K562 (cell line): ENCODE results near the gene DNAH5.

Source experiments
- CTCF ChIP-seq, 3 experiments: IDR thresholded peaks in 2 of 3; conservative IDR thresholded peaks in 1 of 3; 2 replicates each; pipeline ENCODE4 v1.5.1; 2011 to 2012; ENCODE audit warnings: low read length in 3 of 3, mild to moderate bottlenecking in 3 of 3, control low read depth in 2 of 3, improper control_type of control experiment in 1 of 3, inconsistent platforms in 1 of 3, low read depth in 1 of 3, mixed read lengths in 1 of 3, moderate library complexity in 1 of 3; ENCODE audit not compliant: insufficient read depth in 2 of 3
- GABPA ChIP-seq: fragments of 200-800 bp; sonication (Bioruptor generic); conservative IDR thresholded peaks from 2 replicates; pipeline ENCODE4 v1.6.1; 2016; ENCODE audit warnings: low read depth, missing genetic modification characterization, missing compliant biosample characterization
- GTF2F1 ChIP-seq: IDR thresholded peaks from 2 replicates; pipeline ENCODE4 v1.6.1; 2011; ENCODE audit warnings: low read depth, low read length, improper control_type of control experiment
- MEF2D ChIP-seq: conservative IDR thresholded peaks from 2 replicates; pipeline ENCODE4 v1.6.1; 2016; ENCODE audit warnings: low read depth, missing genetic modification characterization, missing compliant biosample characterization
- MTA3 ChIP-seq: fragments of 450-650 bp; formaldehyde crosslinking; IDR thresholded peaks from 2 replicates; pipeline ENCODE4 v1.6.1; 2017; ENCODE audit warnings: mild to moderate bottlenecking, borderline replicate concordance
- MXI1 ChIP-seq: IDR thresholded peaks from 2 replicates; pipeline ENCODE4 v1.6.1; 2011; ENCODE audit warnings: low read depth, mild to moderate bottlenecking, improper control_type of control experiment, low read length
- POLR2AphosphoS5 ChIP-seq: IDR thresholded peaks from 2 replicates; pipeline ENCODE4 v1.6.1; 2011; ENCODE audit warnings: mild to moderate bottlenecking, low read depth, low read length, moderate library complexity; ENCODE audit not compliant: control insufficient read depth, insufficient read depth
- SIN3B ChIP-seq: fragments of 450-650 bp; IDR thresholded peaks from 2 replicates; pipeline ENCODE4 v1.6.1; 2017; ENCODE audit warnings: low read depth, mild to moderate bottlenecking, moderate library complexity
- SMARCB1 ChIP-seq: IDR thresholded peaks from 2 replicates; pipeline ENCODE4 v1.6.1; 2011; ENCODE audit warnings: improper control_type of control experiment, low read depth; ENCODE audit not compliant: insufficient read length
- TAF1 ChIP-seq: IDR thresholded peaks from 2 replicates; pipeline ENCODE4 v1.6.1; 2011; ENCODE audit warnings: mild to moderate bottlenecking, low read length, moderate library complexity; ENCODE audit not compliant: insufficient read depth, control insufficient read depth, severe bottlenecking; ENCODE audit errors: extremely low read depth
- TBP ChIP-seq: optimal IDR thresholded peaks from 2 replicates; pipeline ENCODE3; 2011; ENCODE audit warnings: low read depth, low read length, improper control_type of control experiment
- TF ChIP-seq, protein P1 (sequence below): sonication (generic); formaldehyde crosslinking; IDR thresholded peaks from 2 replicates; pipeline ENCODE4 v1.8.1; 2023; ENCODE audit warnings: mild to moderate bottlenecking, missing genetic modification reagents

DNA sequence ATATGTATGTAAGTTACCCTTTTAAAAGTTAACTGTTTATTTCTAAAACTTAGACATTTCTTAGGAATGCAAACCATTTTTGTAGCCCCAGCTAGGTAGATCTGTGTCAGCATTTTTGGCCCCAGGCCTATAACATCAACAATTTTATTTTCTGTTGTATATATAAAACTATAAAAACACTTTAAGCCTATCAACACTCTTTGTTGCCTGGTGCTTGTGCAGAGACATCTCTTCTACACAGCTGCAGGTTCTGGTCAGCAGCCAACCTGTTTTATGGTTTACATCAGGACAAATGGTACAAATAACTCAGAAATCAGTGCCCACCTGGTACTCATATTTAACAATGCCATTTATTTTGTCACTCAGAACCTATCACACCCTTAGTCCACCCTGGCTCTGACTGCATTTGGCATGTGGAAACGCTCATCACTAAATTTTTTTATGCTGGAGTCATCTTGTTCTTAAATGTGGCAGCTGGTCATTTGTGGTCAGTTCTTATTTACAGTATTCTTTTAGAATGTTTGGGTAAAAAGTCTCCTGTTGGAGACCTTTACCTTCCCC, 173.4 kb downstream of the DNAH5 start:
- TF ChIP-seq MTA3 (no peak), CTCF (IDR thresholded peaks at IDR 0.05 in 2 of 3, conservative IDR thresholded peaks at IDR 0.05 in 1 of 3; ENCODE audit: insufficient read depth in 2 of 3, low read depth in 1 of 3, low read length in 3 of 3) (no peak), MXI1 (no peak), SMARCB1 (no peak), TBP (no peak), GTF2F1 (no peak), TAF1 (no peak), POLR2AphosphoS5 (no peak), SIN3B (no peak), GABPA (tag) (no peak), MEF2D (no peak)
- TF ChIP-seq, protein P1, sequence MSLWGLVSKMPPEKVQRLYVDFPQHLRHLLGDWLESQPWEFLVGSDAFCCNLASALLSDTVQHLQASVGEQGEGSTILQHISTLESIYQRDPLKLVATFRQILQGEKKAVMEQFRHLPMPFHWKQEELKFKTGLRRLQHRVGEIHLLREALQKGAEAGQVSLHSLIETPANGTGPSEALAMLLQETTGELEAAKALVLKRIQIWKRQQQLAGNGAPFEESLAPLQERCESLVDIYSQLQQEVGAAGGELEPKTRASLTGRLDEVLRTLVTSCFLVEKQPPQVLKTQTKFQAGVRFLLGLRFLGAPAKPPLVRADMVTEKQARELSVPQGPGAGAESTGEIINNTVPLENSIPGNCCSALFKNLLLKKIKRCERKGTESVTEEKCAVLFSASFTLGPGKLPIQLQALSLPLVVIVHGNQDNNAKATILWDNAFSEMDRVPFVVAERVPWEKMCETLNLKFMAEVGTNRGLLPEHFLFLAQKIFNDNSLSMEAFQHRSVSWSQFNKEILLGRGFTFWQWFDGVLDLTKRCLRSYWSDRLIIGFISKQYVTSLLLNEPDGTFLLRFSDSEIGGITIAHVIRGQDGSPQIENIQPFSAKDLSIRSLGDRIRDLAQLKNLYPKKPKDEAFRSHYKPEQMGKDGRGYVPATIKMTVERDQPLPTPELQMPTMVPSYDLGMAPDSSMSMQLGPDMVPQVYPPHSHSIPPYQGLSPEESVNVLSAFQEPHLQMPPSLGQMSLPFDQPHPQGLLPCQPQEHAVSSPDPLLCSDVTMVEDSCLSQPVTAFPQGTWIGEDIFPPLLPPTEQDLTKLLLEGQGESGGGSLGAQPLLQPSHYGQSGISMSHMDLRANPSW: no peak
